GM21717 (cell line): ENCODE measurements around the gene PHOSPHO2.

Experiments used
- ATAC-seq: cut with Tn5 transposase; IDR thresholded peaks from one replicate; pipeline ENCODE4 v1.9.1; 2021; ENCODE audit warnings: mild to moderate bottlenecking, moderate library complexity; ENCODE audit not compliant: unreplicated experiment

Gene PHOSPHO2

GRCh38 chr2:169694113-169694893, at the start of gene PHOSPHO2, which contains the start of gene CFAP210:
PHOSPHO2 (plus strand) TSS chr2:169694469; CDS start chr2:169700972, 6,503 bp downstream.
CFAP210 (minus strand) TSS chr2:169694405; CDS start chr2:169694327, 78 bp downstream.
- ATAC-seq: peak; percentile 99

- ATAC-seq: no peak
Observed at GRCh38 chr2:169647496-169647895, 46.8 kb upstream of the PHOSPHO2 start.

GRCh38 chr2:169649278-169649677, 45.0 kb upstream of the PHOSPHO2 start:
- no peak for ATAC-seq

GRCh38 chr2:169653636-169654035, 40.6 kb upstream of the PHOSPHO2 start:
- ATAC-seq: no peak

GRCh38 chr2:169656164-169656563, 38.1 kb upstream of the PHOSPHO2 start:
- ATAC-seq: no peak

GRCh38 chr2:169658877-169659276, 35.4 kb upstream of the PHOSPHO2 start:
- ATAC-seq: no peak

GRCh38 chr2:169659320-169659719, 34.9 kb upstream of the PHOSPHO2 start:
- no peak for ATAC-seq

- no peak for ATAC-seq
Observed at GRCh38 chr2:169661265-169661664, 33.0 kb upstream of the PHOSPHO2 start.

- ATAC-seq: no peak
Observed at GRCh38 chr2:169662744-169663143, 31.5 kb upstream of the PHOSPHO2 start.

- ATAC-seq: no peak
Observed at GRCh38 chr2:169663247-169663646, 31.0 kb upstream of the PHOSPHO2 start.

- no peak for ATAC-seq
Observed at GRCh38 chr2:169664600-169664977, 29.7 kb upstream of the PHOSPHO2 start.

GRCh38 chr2:169664978-169665930, 29.0 kb upstream of the PHOSPHO2 start:
- no peak for ATAC-seq

GRCh38 chr2:169667583-169667982, 26.7 kb upstream of the PHOSPHO2 start:
- ATAC-seq: no peak

GRCh38 chr2:169670215-169670651, 24.0 kb upstream of the PHOSPHO2 start:
- no peak for ATAC-seq

- no peak for ATAC-seq
Observed at GRCh38 chr2:169670937-169671336, 23.3 kb upstream of the PHOSPHO2 start.

GRCh38 chr2:169672406-169672805, 21.9 kb upstream of the PHOSPHO2 start:
- ATAC-seq: no peak

GRCh38 chr2:169673106-169673505, 21.2 kb upstream of the PHOSPHO2 start:
- no peak for ATAC-seq

- no peak for ATAC-seq
Observed at GRCh38 chr2:169673921-169674320, 20.3 kb upstream of the PHOSPHO2 start.

- no peak for ATAC-seq
Observed at GRCh38 chr2:169676357-169676756, 17.9 kb upstream of the PHOSPHO2 start.

- ATAC-seq: no peak
Observed at GRCh38 chr2:169676850-169677249, 17.4 kb upstream of the PHOSPHO2 start.

- no peak for ATAC-seq
Observed at GRCh38 chr2:169683054-169683424, 11.2 kb upstream of the PHOSPHO2 start.
